RWPE1 (cell line): Measurements from ENCODE around the gene C17orf78.
"Not testable (repeated sequence)": the region's sequence is repeated elsewhere in the genome, so short reads cannot be mapped to it uniquely, and the experiment has no call there.

Experiments used
- CTCF ChIA-PET: fragments of 350-600 bp; sonication (Branson Sonifier 250); formaldehyde crosslinking; extraction: SDS; loops from one replicate; lab custom pipeline; 2021; lab: Yijun Ruan, JAX
- POLR2A ChIA-PET: fragments of 400-600 bp; formaldehyde crosslinking; extraction: SDS; loops from one replicate; lab custom pipeline; 2020; ENCODE audit warnings: antibody characterized with exemption; ENCODE audit not compliant: low non-redundant PET; lab: Yijun Ruan, JAX
- DNase-seq: peaks from one replicate; pipeline ENCODE4 v3.0.0; 2012; ENCODE audit warnings: low spot score
- H3K27ac ChIP-seq: fragments of 450-650 bp; 2 replicates; pipeline ENCODE4 v1.5.1; 2017
- TF ChIP-seq, protein P1 (sequence below): fragments of 450-650 bp; conservative IDR thresholded peaks from 2 replicates; pipeline ENCODE4 v1.5.1; 2017; ENCODE audit warnings: low read depth, mild to moderate bottlenecking

Gene C17orf78

DNA sequence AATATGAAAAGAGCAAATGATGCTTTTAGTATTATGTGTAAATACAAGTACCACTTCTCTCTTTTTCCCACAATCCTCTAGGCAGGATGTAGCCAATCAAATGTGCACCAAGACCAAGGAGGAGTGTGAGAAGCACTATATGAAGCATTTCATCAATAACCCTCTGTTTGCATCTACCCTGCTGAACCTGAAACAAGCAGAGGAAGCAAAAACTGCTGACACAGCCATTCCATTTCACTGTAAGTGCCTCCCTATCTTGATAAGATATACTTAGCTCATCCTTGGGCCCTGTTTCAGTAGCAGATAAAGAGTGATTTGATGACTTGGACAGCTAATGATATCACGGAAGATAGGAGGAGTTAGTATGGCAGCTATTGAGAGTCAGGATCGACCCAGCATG, 64.6 kb downstream of the C17orf78 start:
- POLR2A ChIA-PET: no interaction called here
- TF ChIP-seq, protein P1, sequence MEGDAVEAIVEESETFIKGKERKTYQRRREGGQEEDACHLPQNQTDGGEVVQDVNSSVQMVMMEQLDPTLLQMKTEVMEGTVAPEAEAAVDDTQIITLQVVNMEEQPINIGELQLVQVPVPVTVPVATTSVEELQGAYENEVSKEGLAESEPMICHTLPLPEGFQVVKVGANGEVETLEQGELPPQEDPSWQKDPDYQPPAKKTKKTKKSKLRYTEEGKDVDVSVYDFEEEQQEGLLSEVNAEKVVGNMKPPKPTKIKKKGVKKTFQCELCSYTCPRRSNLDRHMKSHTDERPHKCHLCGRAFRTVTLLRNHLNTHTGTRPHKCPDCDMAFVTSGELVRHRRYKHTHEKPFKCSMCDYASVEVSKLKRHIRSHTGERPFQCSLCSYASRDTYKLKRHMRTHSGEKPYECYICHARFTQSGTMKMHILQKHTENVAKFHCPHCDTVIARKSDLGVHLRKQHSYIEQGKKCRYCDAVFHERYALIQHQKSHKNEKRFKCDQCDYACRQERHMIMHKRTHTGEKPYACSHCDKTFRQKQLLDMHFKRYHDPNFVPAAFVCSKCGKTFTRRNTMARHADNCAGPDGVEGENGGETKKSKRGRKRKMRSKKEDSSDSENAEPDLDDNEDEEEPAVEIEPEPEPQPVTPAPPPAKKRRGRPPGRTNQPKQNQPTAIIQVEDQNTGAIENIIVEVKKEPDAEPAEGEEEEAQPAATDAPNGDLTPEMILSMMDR: no peak
- no peak for DNase-seq
- CTCF ChIA-PET: no interaction called here
- no peak overlapping the region for H3K27ac ChIP-seq

DNA sequence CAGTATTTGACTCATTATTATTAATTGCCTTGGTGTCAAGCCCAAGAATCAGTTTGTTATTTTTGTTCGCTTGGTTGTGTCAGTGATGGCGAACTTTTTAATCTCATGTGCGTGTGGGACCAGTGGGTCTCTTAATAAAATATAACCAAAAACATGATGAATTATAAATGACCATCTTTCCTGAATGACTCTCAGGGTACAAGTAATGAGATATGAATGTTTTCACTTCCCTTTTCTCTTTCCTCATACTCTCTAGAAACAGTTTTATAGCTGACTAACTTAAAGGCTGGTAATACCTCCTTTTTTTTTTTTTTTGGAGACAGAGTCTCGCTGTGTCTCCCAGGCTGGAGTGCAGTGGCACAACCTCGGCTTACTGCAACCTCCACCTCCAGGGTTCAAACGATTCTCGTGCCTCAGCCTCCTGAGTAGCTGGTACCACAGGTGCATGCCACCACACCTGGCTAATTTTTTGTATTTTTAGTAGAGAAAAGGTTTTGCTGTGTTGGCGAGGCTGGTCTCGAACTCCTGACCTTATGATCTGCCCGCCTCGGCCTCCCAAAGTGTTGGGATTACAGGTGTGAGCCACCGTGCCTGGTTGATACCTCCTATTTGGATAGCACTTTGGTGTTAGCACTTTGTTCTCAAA, 65.7 kb downstream of the C17orf78 start:
- POLR2A ChIA-PET: interaction anchor here (0.7 kb wide), 1 partner anchor 9 kb away, joined by 4 read pairs; no protein-coding TSS in a partner anchor
- CTCF ChIA-PET: interaction anchor here (0.7 kb wide), 1 partner anchor 13 kb away, joined by 3 read pairs; no protein-coding TSS in a partner anchor
- not testable (repeated sequence) for DNase-seq, H3K27ac ChIP-seq
